ENCODE data around the gene TRPC5OS. TPM values are rescaled to one million over a fixed set of nuclear protein-coding genes. Genes with fewer than 3 reads are reported as not detected.

The TRPC5OS gene
- polyA plus RNA-seq, 1 donor from 2014 or later: not detected

DNA sequence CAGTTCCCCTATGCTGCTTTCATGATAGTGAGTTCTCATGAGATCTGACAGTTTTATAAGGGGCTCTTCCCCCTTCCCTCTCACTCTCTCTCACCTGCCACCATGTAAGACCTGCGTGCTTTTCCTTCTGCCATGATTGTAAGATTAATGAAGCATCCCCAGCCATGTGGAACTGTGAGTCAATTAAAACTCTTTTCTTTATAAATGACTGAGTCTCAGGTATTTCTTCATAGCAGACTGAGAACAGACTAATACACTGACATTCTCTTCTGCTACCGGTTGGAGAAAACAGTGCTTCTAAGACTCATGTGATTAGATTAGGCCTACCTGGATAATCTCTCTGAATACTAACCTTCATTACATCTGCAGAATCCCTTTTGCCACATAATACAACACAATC is 45.4 kb upstream of the TRPC5OS start:
- Histone ChIP-seq H4K20me1 (ENCODE audit: insufficient read depth) (no peaks in the 10 kb centered on the region), H3F3A (ENCODE audit: insufficient read depth, low read length, poor library complexity, severe bottlenecking) (no peaks in the 10 kb centered on the region), H3K9me2 (ENCODE audit: insufficient read depth, low read length) (no peaks in the 10 kb centered on the region), H3K27me3 (ENCODE audit: insufficient read depth, low read depth, low read length) (no peaks in the 10 kb centered on the region), H2AFZ (ENCODE audit: low read depth, low read length) (no peak overlapping the region), H3K4me3 (ENCODE audit: low read length) (no peak overlapping the region), H3K9ac (ENCODE audit: low read length) (no peak overlapping the region), H3K9me3 (ENCODE audit: low read length) (no peaks in the 10 kb centered on the region), H3K4me2 (ENCODE audit: low read length) (no peak overlapping the region), H3K79me2 (replicated peaks; ENCODE audit: insufficient read depth, low read length) (no peaks in the 10 kb centered on the region), H3K27ac (ENCODE audit: low read length) (no peak overlapping the region), H3K36me3 (ENCODE audit: insufficient read depth, low read length) (no peaks in the 10 kb centered on the region)
- TF ChIP-seq TAF1 (IDR thresholded peaks at IDR 0.05; ENCODE audit: low read depth) (no peak), MXI1 (conservative IDR thresholded peaks at IDR 0.05; ENCODE audit: poor library complexity, severe bottlenecking) (no peak), POLR2AphosphoS5 (IDR thresholded peaks at IDR 0.05) (no peak), EZH2 (IDR thresholded peaks at IDR 0.05; ENCODE audit: borderline replicate concordance, insufficient read depth, low read length, poor library complexity, severe bottlenecking) (no peak), EP300 (conservative IDR thresholded peaks at IDR 0.05; ENCODE audit: poor library complexity, severe bottlenecking) (no peak), SMC3 (conservative IDR thresholded peaks at IDR 0.05; ENCODE audit: poor library complexity) (no peak), RAD21 (conservative IDR thresholded peaks at IDR 0.05) (no peak)
- TF ChIP-seq, protein P1, sequence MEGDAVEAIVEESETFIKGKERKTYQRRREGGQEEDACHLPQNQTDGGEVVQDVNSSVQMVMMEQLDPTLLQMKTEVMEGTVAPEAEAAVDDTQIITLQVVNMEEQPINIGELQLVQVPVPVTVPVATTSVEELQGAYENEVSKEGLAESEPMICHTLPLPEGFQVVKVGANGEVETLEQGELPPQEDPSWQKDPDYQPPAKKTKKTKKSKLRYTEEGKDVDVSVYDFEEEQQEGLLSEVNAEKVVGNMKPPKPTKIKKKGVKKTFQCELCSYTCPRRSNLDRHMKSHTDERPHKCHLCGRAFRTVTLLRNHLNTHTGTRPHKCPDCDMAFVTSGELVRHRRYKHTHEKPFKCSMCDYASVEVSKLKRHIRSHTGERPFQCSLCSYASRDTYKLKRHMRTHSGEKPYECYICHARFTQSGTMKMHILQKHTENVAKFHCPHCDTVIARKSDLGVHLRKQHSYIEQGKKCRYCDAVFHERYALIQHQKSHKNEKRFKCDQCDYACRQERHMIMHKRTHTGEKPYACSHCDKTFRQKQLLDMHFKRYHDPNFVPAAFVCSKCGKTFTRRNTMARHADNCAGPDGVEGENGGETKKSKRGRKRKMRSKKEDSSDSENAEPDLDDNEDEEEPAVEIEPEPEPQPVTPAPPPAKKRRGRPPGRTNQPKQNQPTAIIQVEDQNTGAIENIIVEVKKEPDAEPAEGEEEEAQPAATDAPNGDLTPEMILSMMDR (IDR thresholded peaks at IDR 0.05; ENCODE audit: poor library complexity, severe bottlenecking): no peak
- TF ChIP-seq, protein P2, sequence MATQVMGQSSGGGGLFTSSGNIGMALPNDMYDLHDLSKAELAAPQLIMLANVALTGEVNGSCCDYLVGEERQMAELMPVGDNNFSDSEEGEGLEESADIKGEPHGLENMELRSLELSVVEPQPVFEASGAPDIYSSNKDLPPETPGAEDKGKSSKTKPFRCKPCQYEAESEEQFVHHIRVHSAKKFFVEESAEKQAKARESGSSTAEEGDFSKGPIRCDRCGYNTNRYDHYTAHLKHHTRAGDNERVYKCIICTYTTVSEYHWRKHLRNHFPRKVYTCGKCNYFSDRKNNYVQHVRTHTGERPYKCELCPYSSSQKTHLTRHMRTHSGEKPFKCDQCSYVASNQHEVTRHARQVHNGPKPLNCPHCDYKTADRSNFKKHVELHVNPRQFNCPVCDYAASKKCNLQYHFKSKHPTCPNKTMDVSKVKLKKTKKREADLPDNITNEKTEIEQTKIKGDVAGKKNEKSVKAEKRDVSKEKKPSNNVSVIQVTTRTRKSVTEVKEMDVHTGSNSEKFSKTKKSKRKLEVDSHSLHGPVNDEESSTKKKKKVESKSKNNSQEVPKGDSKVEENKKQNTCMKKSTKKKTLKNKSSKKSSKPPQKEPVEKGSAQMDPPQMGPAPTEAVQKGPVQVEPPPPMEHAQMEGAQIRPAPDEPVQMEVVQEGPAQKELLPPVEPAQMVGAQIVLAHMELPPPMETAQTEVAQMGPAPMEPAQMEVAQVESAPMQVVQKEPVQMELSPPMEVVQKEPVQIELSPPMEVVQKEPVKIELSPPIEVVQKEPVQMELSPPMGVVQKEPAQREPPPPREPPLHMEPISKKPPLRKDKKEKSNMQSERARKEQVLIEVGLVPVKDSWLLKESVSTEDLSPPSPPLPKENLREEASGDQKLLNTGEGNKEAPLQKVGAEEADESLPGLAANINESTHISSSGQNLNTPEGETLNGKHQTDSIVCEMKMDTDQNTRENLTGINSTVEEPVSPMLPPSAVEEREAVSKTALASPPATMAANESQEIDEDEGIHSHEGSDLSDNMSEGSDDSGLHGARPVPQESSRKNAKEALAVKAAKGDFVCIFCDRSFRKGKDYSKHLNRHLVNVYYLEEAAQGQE (IDR thresholded peaks at IDR 0.05; ENCODE audit: borderline replicate concordance): no peak

DNA sequence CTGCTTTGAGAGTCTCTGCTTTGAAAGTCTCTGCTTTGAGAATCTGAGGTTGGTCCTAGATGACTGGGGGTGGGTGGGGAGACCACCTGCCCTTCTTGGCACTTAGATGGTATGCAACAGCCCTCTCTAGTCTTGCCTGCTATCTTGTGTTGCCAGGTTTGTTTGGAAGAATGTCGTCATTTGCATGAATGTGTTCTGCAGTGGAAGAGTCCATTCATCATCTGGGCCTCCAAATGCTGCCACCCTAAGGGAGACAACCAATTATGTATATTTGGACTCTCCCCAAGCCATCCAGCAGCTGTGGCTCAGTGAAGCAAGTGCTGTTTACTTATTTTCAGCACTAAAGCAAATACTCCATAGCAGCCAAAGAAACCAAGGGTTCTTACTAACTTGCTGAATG is 44.6 kb upstream of the TRPC5OS start:
- Histone ChIP-seq H3K4me2 (ENCODE audit: low read length) (no peak overlapping the region), H2AFZ (ENCODE audit: low read depth, low read length) (no peak overlapping the region), H3K9me3 (ENCODE audit: low read length) (no peaks in the 10 kb centered on the region), H4K20me1 (ENCODE audit: insufficient read depth) (no peaks in the 10 kb centered on the region), H3K79me2 (replicated peaks; ENCODE audit: insufficient read depth, low read length) (no peaks in the 10 kb centered on the region), H3K9me2 (ENCODE audit: insufficient read depth, low read length) (no peaks in the 10 kb centered on the region), H3F3A (ENCODE audit: insufficient read depth, low read length, poor library complexity, severe bottlenecking) (no peaks in the 10 kb centered on the region), H3K9ac (ENCODE audit: low read length) (no peak overlapping the region), H3K27ac (ENCODE audit: low read length) (no peak overlapping the region), H3K36me3 (ENCODE audit: insufficient read depth, low read length) (no peaks in the 10 kb centered on the region), H3K27me3 (ENCODE audit: insufficient read depth, low read depth, low read length) (no peaks in the 10 kb centered on the region), H3K4me3 (ENCODE audit: low read length) (no peak overlapping the region)
- TF ChIP-seq EZH2 (IDR thresholded peaks at IDR 0.05; ENCODE audit: borderline replicate concordance, insufficient read depth, low read length, poor library complexity, severe bottlenecking): no peak
- TF ChIP-seq SMC3 (conservative IDR thresholded peaks at IDR 0.05; ENCODE audit: poor library complexity): no peak
- TF ChIP-seq MXI1 (conservative IDR thresholded peaks at IDR 0.05; ENCODE audit: poor library complexity, severe bottlenecking): no peak
- TF ChIP-seq, protein P2 (IDR thresholded peaks at IDR 0.05; ENCODE audit: borderline replicate concordance): no peak
- no peak for TF ChIP-seq RAD21 (conservative IDR thresholded peaks at IDR 0.05)
- no peak for TF ChIP-seq POLR2AphosphoS5 (IDR thresholded peaks at IDR 0.05)
- TF ChIP-seq EP300 (conservative IDR thresholded peaks at IDR 0.05; ENCODE audit: poor library complexity, severe bottlenecking): no peak
- TF ChIP-seq, protein P1 (IDR thresholded peaks at IDR 0.05; ENCODE audit: poor library complexity, severe bottlenecking): no peak
- TF ChIP-seq TAF1 (IDR thresholded peaks at IDR 0.05; ENCODE audit: low read depth): no peak

All from neural cell (in vitro differentiated cells).